Measurements from ENCODE around the gene DCXR. TPM values are rescaled to one million over a fixed set of nuclear protein-coding genes. Genes with fewer than 3 reads are reported as not detected.
A peak's percentile ranks its signal among the peaks of the same experiment; 100 is the strongest.

The DCXR gene
- total and polyA plus RNA-seq, 2 of the 13 experiments (the other 11 are each of a cell fraction or from before 2014, with no cell fraction given): 287 to 311 TPM

GRCh38 chr17:81991684-81992305, 45.7 kb downstream of the DCXR start (continued):
- TF ChIP-seq ZSCAN21 (CRISPR knock-in tag; IDR thresholded peaks at IDR 0.05; ENCODE audit: borderline replicate concordance) (peak; percentile 54; the same call in 1 of the 2 replicates), ZNF407 (CRISPR knock-in tag; IDR thresholded peaks at IDR 0.05; ENCODE audit: not compliant biosample characterization) (peak; percentile 81), KLF16 (CRISPR knock-in tag; IDR thresholded peaks at IDR 0.05) (peak in 1 of 2 experiments; percentile 86; a peak in 1 of 4 replicates), ZNF556 (CRISPR knock-in tag; IDR thresholded peaks at IDR 0.05; ENCODE audit: borderline replicate concordance) (peak; percentile 78; the same call in 1 of the 2 replicates), HDAC1 (CRISPR knock-in tag; IDR thresholded peaks at IDR 0.05) (peak; percentile 74; the same call in 1 of the 2 replicates), ZNF101 (CRISPR knock-in tag; IDR thresholded peaks at IDR 0.05; ENCODE audit: borderline replicate concordance, low read depth) (no peak), ZBTB38 (CRISPR knock-in tag; IDR thresholded peaks at IDR 0.05) (no peak; the same call in 1 of the 2 replicates), ZKSCAN1 (IDR thresholded peaks at IDR 0.05; ENCODE audit: low read length) (no peak; the same call in 1 of the 2 replicates), YEATS2 (CRISPR knock-in tag; IDR thresholded peaks at IDR 0.05; ENCODE audit: borderline replicate concordance) (peak; percentile 81; the same call in 1 of the 2 replicates), ZNF274 (CRISPR knock-in tag; IDR thresholded peaks at IDR 0.05) (no peak), MYNN (CRISPR knock-in tag; IDR thresholded peaks at IDR 0.05; ENCODE audit: low read depth) (no peak; the same call in 1 of the 2 replicates), BCLAF1 (IDR thresholded peaks at IDR 0.05) (no peak), DNMT1 (CRISPR knock-in tag; IDR thresholded peaks at IDR 0.05) (peak; percentile 12; the same call in 1 of the 2 replicates), ZSCAN30 (CRISPR knock-in tag; IDR thresholded peaks at IDR 0.05) (no peak; the same call in 1 of the 2 replicates), SMC3 (IDR thresholded peaks at IDR 0.05; ENCODE audit: low read length) (peak; percentile 40; the same call in 1 of the 2 replicates), CERS6 (CRISPR knock-in tag; IDR thresholded peaks at IDR 0.05) (peak; percentile 64; the same call in 1 of the 2 replicates), IKZF1 (IDR thresholded peaks at IDR 0.05) (no peak), ZNF335 (CRISPR knock-in tag; IDR thresholded peaks at IDR 0.05) (peak; percentile 87)
